ENCODE data around the gene FOSB. TPM values are rescaled to one million over a fixed set of nuclear protein-coding genes. Genes with fewer than 3 reads are reported as not detected.

FOSB gene
- total and polyA plus RNA-seq, 9 of the 15 experiments (the other 6 are each of a cell fraction or from before 2014, with no cell fraction given): 0.11 to 2.7 (median 0.73) TPM

DNA sequence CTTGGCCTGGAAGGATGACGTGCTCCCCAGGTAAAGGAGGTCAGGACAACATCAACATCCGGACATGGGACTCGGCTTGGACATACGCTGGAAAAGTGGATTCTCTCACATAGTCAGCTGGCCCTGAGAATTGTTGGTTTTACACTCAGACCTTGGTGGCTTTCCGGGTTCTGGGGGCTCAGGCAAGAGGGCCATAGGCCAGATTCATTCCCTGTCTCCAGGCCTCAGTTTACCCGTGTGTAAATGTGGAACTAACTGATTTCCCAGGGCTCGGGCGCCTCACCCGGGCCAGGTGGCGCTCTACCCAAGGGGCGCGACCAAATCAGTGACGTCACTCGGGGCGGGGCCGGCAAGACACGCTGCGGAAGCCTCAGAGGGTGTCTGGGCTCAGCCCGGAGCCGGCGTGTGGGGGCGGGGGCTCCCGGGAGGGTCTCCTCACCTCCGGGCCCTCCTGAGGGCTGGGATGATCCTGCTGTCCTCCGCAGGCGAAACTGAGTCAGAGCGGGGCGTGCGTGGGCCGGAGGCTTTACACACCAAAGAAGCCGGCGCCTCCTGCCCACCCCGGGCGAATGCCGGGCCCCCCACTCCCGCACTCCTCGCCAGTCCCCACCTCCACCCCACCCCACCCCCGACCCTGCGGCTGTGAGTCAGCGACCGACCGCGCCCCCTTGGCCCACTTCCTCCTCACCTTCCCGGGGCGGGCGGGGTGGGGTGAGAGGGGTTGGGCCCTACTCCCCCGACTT, 38.6 kb downstream of the FOSB start (continued):
- TF ChIP-seq, protein P1, sequence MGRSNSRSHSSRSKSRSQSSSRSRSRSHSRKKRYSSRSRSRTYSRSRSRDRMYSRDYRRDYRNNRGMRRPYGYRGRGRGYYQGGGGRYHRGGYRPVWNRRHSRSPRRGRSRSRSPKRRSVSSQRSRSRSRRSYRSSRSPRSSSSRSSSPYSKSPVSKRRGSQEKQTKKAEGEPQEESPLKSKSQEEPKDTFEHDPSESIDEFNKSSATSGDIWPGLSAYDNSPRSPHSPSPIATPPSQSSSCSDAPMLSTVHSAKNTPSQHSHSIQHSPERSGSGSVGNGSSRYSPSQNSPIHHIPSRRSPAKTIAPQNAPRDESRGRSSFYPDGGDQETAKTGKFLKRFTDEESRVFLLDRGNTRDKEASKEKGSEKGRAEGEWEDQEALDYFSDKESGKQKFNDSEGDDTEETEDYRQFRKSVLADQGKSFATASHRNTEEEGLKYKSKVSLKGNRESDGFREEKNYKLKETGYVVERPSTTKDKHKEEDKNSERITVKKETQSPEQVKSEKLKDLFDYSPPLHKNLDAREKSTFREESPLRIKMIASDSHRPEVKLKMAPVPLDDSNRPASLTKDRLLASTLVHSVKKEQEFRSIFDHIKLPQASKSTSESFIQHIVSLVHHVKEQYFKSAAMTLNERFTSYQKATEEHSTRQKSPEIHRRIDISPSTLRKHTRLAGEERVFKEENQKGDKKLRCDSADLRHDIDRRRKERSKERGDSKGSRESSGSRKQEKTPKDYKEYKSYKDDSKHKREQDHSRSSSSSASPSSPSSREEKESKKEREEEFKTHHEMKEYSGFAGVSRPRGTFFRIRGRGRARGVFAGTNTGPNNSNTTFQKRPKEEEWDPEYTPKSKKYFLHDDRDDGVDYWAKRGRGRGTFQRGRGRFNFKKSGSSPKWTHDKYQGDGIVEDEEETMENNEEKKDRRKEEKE (IDR thresholded peaks at IDR 0.05; ENCODE audit: borderline replicate concordance in 1 of 2, control insufficient read depth in 1 of 2, low read depth in 2 of 2, low read length in 1 of 2): no peak
- TF ChIP-seq EP300 (IDR thresholded peaks at IDR 0.05; ENCODE audit: low read length) (no peak; the same call in 1 of the 2 replicates), SAFB (IDR thresholded peaks at IDR 0.05; ENCODE audit: borderline replicate concordance, low read depth, low read length) (no peak), ZNF384 (IDR thresholded peaks at IDR 0.05; ENCODE audit: low read depth, low read length) (0 out of 2 replicates have a peak, but pooled peaks have one; percentile 2), HSF4 (CRISPR knock-in tag; IDR thresholded peaks at IDR 0.05; ENCODE audit: borderline replicate concordance) (no peak), POLR3G (IDR thresholded peaks at IDR 0.05; ENCODE audit: extremely low read depth, insufficient read length, insufficient replicate concordance) (no peak), FOS (IDR thresholded peaks at IDR 0.05; ENCODE audit: extremely low read depth, insufficient read length) (no peak), SREBF2 (CRISPR knock-in tag; IDR thresholded peaks at IDR 0.05) (no peak), CSDE1 (IDR thresholded peaks at IDR 0.05) (no peak), ZNF174 (CRISPR knock-in tag; IDR thresholded peaks at IDR 0.05) (no peak), MYNN (IDR thresholded peaks at IDR 0.05) (0 out of 2 replicates have a peak, but pooled peaks have one; percentile 21), MYNN (CRISPR knock-in tag; IDR thresholded peaks at IDR 0.05) (no peak), HLTF (IDR thresholded peaks at IDR 0.05) (no peak), KLF6 (CRISPR knock-in tag; IDR thresholded peaks at IDR 0.05; ENCODE audit: borderline replicate concordance) (no peak), TCF7 (IDR thresholded peaks at IDR 0.05; ENCODE audit: borderline replicate concordance) (no peak), MAFK (IDR thresholded peaks at IDR 0.05; ENCODE audit: low read length) (no peak)
- TF ChIP-seq, protein P2, sequence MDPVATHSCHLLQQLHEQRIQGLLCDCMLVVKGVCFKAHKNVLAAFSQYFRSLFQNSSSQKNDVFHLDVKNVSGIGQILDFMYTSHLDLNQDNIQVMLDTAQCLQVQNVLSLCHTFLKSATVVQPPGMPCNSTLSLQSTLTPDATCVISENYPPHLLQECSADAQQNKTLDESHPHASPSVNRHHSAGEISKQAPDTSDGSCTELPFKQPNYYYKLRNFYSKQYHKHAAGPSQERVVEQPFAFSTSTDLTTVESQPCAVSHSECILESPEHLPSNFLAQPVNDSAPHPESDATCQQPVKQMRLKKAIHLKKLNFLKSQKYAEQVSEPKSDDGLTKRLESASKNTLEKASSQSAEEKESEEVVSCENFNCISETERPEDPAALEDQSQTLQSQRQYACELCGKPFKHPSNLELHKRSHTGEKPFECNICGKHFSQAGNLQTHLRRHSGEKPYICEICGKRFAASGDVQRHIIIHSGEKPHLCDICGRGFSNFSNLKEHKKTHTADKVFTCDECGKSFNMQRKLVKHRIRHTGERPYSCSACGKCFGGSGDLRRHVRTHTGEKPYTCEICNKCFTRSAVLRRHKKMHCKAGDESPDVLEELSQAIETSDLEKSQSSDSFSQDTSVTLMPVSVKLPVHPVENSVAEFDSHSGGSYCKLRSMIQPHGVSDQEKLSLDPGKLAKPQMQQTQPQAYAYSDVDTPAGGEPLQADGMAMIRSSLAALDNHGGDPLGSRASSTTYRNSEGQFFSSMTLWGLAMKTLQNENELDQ (CRISPR knock-in tag; IDR thresholded peaks at IDR 0.05; ENCODE audit: borderline replicate concordance): no peak
- TF ChIP-seq, protein P3, sequence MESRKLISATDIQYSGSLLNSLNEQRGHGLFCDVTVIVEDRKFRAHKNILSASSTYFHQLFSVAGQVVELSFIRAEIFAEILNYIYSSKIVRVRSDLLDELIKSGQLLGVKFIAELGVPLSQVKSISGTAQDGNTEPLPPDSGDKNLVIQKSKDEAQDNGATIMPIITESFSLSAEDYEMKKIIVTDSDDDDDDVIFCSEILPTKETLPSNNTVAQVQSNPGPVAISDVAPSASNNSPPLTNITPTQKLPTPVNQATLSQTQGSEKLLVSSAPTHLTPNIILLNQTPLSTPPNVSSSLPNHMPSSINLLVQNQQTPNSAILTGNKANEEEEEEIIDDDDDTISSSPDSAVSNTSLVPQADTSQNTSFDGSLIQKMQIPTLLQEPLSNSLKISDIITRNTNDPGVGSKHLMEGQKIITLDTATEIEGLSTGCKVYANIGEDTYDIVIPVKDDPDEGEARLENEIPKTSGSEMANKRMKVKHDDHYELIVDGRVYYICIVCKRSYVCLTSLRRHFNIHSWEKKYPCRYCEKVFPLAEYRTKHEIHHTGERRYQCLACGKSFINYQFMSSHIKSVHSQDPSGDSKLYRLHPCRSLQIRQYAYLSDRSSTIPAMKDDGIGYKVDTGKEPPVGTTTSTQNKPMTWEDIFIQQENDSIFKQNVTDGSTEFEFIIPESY (CRISPR knock-in tag; IDR thresholded peaks at IDR 0.05): no peak; the same call in 1 of the 2 replicates
